HG03025 (cell line): ENCODE results near the gene PGC.

Experiments used
- ATAC-seq: cut with Tn5 transposase; IDR thresholded peaks from one replicate; pipeline ENCODE4 v1.9.1; 2021; ENCODE audit warnings: mild to moderate bottlenecking, moderate library complexity; ENCODE audit not compliant: unreplicated experiment, low FRiP score

The PGC gene

DNA sequence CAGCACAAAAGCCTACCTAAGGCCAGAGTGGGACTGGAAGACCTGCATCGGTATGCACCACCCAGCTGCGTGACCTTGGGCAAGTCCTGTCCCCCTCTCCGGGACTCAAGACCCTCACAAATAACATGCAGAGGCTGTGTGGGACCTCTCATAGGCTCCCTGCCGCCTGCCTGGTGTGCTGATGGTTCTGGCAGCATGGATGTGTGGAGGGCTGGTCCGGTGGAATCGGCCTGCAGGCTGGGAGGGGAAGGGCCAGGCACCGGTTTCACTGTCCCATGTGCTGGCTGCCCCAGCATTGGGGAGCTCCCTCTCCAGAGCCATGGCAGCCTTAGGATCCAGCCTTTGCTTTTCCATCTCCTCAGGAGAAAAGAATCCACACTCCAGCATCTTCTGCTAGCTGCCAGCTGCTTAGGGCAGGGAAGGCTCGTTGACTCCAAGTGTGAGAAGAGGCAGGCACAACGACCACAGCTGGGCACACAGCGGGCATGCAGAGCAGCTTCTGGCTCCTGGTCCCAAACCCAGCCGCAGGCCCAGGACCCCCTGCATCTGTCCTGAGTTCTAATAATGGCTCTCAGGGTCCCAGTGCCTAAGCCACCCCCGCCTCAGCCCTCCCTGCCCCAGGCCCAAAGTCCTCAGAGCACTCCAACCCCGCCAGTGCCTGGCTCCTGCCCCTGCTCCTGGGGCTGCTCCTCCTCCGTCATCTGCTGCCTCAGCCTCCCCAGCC lies 44.3 kb downstream of the PGC start:
- no peak for ATAC-seq

DNA sequence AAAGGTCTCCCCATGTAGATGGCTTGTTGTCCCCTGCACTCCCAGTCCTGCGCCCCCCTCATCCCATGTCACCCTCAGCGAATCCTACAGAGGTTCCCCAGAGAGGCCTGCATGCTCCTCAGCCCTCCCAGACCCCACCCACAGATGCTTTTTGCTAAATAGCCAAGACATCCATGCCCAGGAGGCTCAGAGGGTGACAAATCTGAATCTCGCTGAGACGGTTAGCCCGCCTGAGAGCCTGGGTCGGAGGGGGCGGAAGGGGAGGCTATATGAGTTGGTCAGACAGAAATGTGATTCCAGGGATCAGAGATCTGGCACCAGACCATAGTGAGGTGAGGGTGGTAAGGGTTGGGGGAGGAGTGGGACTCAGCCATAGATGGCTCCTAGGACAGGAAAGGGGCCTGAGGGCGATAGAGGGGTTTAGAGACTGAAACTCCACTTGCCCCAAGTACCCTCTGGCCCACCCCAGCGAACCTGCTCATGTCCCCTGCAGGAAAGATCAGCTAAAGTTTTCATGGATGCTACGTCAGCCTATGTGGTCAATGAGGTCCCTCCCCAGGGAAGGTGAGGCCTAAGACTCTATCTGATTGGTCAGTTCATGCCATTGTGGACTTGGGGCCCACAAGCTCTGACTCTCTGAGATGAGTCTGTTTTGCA lies 45.0 kb downstream of the PGC start:
- no peak for ATAC-seq

DNA sequence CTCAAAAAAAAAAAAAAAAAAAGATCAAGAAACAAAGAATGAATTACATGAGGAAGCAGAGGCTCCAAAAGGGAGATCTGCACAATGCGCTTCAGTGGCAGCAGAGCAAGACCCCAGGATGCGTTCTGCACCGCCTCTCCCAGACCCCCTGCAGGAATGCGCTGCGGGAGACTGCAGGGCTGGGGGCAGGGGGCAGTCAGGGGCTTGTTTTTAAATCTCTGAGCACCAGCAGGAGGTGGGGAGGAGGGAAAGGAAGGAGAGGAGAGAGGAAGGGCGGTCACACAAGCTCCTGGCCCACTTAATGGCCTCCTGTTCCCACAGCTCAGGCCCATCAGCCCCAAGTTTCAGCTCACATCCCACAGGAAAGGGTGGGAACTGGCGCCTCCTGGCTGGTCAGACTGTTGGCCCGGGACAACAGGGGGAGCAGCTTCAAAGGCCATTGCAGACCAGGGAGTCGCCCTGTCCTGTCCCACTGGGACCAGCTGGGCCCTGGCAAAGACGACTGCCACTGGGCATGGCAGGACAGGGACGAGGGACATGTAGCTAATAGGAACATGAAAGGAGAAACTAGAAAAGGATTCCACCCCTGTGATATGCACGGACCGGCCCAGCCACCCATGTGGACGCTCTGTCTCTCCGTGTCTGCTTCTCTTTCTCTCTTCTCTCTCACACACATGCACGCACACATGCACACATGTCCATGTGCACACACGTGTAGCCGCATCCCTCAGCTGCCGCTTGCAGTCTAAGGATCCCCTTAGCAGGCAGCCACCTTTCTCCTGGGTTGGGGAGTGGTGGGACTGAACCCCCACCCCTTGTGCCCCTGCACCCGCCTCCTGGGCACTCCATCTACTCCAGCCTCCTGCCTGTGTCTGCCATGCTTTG lies 46.5 kb downstream of the PGC start:
- no peak for ATAC-seq

DNA sequence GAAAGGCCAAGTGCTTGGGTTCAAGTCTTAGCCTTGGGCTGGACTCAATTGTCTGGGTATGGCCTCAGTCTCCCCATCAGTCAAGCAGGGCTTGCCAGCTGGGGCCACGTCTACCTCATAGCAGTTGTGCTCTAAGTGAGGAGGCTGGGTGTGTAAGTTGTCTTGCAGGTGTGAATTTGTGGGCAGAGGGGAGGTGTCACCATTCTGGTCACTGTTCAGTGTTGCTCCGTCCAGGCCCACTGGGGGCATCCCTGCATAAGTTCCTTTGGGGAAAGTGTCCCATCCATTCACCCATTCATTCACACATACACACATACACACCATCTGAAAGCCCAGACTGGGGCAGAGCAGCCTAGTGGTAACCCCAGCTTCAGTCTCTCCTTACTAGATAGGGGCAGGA lies 48.1 kb downstream of the PGC start:
- no peak for ATAC-seq

- no peak for ATAC-seq
Observed at GRCh38 chr6:41697861-41698781, 49.1 kb downstream of the PGC start.

DNA sequence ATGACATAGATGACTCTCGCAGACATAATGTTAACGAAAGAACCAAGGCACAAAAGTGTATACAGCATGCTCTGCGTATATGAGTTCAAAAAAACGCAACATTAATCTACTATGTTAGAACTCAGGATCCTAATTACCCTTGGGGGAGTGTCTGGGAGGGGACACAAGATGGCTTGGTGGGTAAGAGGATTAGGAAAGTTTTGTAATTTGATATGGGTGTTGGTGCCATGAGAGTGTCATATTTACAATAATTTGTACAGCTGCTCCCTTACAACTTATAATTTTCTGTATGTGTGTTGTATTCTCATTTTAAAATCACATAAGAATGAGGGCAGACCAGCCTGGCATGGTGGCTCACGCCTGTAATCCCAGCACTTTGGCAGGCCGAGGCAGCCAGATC lies 50.4 kb downstream of the PGC start:
- ATAC-seq, result no peak

- no peak for ATAC-seq
Observed at GRCh38 chr6:41695825-41696224, 51.4 kb downstream of the PGC start.

DNA sequence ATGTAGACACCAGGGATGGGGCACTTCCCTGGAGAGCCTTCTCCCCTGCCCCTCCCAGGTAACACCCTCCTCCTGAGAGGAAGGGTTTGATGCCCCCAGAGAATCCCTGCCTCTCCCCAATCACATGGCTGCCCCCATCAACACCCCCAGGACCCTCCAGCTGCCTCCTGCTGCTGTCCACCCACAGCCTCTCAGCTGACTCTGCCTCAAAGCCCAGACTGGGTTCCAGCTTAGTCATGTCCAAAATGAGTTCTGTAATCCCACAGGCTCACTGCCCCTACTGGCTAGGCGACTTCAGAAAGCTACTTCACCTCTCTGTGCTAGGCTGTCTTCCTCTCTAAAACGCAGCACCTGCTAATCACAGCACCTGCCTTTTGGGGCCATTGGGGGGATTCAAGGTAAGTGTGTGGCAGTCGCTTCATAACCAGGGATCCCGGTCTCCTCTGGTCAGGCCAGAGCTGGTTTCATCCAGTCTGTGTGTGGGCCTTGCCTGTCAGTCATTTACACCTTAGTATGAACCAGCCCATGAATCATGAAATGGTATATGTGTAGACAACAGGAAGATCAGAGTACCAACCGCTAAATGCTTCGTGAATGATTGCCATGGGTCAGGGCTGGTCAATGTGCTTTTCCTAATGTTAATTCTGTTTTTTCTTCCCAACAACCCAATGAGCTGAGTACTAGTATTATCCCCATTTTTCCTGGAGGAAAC lies 52.2 kb downstream of the PGC start:
- no peak for ATAC-seq

- no peak for ATAC-seq
Observed at GRCh38 chr6:41693281-41694240, 53.6 kb downstream of the PGC start.

GRCh38 chr6:41692730-41693129 lies 54.5 kb downstream of the PGC start:
- ATAC-seq, result no peak

DNA sequence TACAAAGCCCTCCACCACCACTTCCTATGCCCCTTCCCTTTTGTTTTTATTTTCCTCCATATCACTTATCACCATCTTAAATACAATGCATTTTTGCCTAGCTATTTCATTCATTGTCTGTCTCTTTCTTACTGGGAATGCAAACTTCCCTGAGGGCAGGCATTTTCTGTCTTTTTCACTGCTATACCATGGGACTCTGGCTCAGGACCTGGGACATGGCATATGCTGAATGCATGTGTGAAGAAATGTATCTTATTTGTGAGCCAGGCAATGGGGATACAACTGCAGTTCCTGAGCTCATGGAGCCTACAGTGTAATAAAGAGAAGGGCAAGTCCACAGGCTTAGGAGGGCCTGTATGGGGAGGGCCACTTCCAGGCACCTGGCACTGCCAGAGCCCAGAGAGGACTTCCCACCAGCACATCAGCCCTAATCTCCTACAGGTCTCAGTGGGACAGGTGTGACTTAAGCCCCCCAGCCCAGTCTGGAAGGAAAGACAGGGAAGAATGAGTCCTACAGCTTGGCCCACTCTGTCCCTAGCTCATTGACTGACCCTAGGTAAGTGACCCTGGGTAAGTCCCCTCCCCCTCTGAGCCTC lies 55.0 kb downstream of the PGC start:
- ATAC-seq, result no peak

DNA sequence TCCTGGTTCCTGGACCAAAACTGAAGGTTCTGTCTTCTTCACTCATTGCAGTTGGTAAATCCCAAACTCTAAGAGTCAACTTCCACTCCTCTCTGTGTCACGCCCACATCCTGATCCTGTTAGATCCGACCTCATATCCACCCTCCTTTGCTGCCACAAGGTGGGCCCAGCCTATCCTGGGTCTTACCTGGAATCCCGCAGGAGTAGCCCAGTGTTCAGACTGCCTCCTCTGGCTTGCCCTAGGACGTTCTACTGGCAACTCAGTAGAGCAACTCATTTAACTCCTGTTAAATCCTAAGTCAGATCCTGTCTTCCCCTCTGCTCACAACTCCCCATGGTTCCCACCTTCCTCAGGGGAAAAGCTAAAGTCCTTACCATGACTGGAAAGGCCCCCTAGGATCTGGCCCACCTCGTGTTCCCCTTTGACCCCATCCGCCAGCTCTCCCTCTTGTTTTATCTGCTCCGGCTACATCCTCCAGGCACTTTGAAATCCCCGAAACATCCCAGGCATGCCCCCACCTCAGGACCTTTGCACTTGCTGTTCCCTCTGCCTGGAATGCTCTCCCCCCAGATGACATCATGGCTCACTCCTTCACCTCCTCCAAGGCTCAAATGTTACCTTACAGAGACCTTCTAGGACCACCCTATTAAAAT lies 55.6 kb downstream of the PGC start:
- ATAC-seq, result no peak

GRCh38 chr6:41690541-41691330 lies 56.5 kb downstream of the PGC start:
- no peak for ATAC-seq

- no peak for ATAC-seq
Observed at GRCh38 chr6:41689171-41690008, 57.8 kb downstream of the PGC start.

- ATAC-seq, result no peak
Observed at GRCh38 chr6:41688256-41688965, 58.8 kb downstream of the PGC start.
